ENCODE results near the gene NAT16. TPM values are rescaled to one million over a fixed set of nuclear protein-coding genes. Genes with fewer than 3 reads are reported as not detected.

The NAT16 gene
- total and polyA plus RNA-seq, 2 of the 13 experiments (the other 11 are each of a cell fraction or from before 2014, with no cell fraction given) = 0.04 TPM; not detected in 1

- no peak for TF ChIP-seq CCDC6 (CRISPR knock-in tag; IDR thresholded peaks at IDR 0.05)
- TF ChIP-seq ZNF367 (CRISPR knock-in tag; IDR thresholded peaks at IDR 0.05; ENCODE audit: borderline replicate concordance) = no peak
- no peak for TF ChIP-seq AHDC1 (CRISPR knock-in tag; IDR thresholded peaks at IDR 0.05; ENCODE audit: borderline replicate concordance)
- TF ChIP-seq CBX2 (IDR thresholded peaks at IDR 0.05; ENCODE audit: low read depth, low read length) = no peak
- TF ChIP-seq CBX2 (CRISPR knock-in tag; IDR thresholded peaks at IDR 0.05; ENCODE audit: low read depth) = no peak
- no peak for TF ChIP-seq PBX3 (CRISPR knock-in tag; IDR thresholded peaks at IDR 0.05; ENCODE audit: borderline replicate concordance)
- TF ChIP-seq SIN3B (IDR thresholded peaks at IDR 0.05; ENCODE audit: low read length) = no peak
- TF ChIP-seq ATF5 (CRISPR knock-in tag; IDR thresholded peaks at IDR 0.05; ENCODE audit: low read depth) = no peak
- TF ChIP-seq ZNF879 (CRISPR knock-in tag; IDR thresholded peaks at IDR 0.05) = no peak
- no peak for TF ChIP-seq FIP1L1 (IDR thresholded peaks at IDR 0.05; ENCODE audit: borderline replicate concordance, insufficient read depth, low read depth, low read length)
- no peak for TF ChIP-seq ZNF543 (CRISPR knock-in tag; IDR thresholded peaks at IDR 0.05)
- TF ChIP-seq ZBTB40 (IDR thresholded peaks at IDR 0.05) = no peak
- TF ChIP-seq ZBTB40 (CRISPR knock-in tag; IDR thresholded peaks at IDR 0.05) = no peak
These were observed 41.8 kb downstream of the NAT16 start (continued) for GRCh38 chr7:101138213-101138870.
